Neural cell (in vitro differentiated cells): ENCODE measurements around the gene NFYC. TPM values are rescaled to one million over a fixed set of nuclear protein-coding genes. Genes with fewer than 3 reads are reported as not detected.

ENCODE experiments used
- H2AFZ ChIP-seq: fragments of 200-600, 300-800 bp; sonication (generic), shearing (Covaris generic); 2 replicates; pipeline ENCODE4 v1.6.0; 2014; ENCODE audit warnings: low read depth, mild to moderate bottlenecking, antibody characterized with exemption, low read length, moderate library complexity
- H3F3A ChIP-seq: fragments of 200-600 bp; shearing (Covaris generic); 2 replicates; pipeline ENCODE4 v1.6.1; 2016; ENCODE audit warnings: mild to moderate bottlenecking, moderate library complexity, mixed read lengths, antibody characterized with exemption, low read length; ENCODE audit not compliant: insufficient read depth, poor library complexity, severe bottlenecking
- H3K27ac ChIP-seq: fragments of 200-600, 300-800 bp; sonication (generic), shearing (Covaris generic); 2 replicates; pipeline ENCODE4 v1.5.1; 2014; ENCODE audit warnings: mild to moderate bottlenecking, low read length, moderate library complexity
- H3K27me3 ChIP-seq: fragments of 300-800, 200-600 bp; sonication (generic), shearing (Covaris generic); 2 replicates; pipeline ENCODE4 v1.6.0; 2014; ENCODE audit warnings: mild to moderate bottlenecking, low read depth, low read length, moderate library complexity; ENCODE audit not compliant: insufficient read depth
- H3K36me3 ChIP-seq: fragments of 300-800, 200-600 bp; sonication (generic), shearing (Covaris generic); 2 replicates; pipeline ENCODE4 v1.5.1; 2014; ENCODE audit warnings: mild to moderate bottlenecking, antibody characterized with exemption, low read length, moderate library complexity; ENCODE audit not compliant: insufficient read depth
- H3K4me2 ChIP-seq: fragments of 300-800, 200-600 bp; sonication (generic), shearing (Covaris generic); 2 replicates; pipeline ENCODE4 v1.6.0; 2014; ENCODE audit warnings: mild to moderate bottlenecking, low read length
- H3K4me3 ChIP-seq: fragments of 300-800, 200-600 bp; sonication (generic), shearing (Covaris generic); 2 replicates; pipeline ENCODE4 v1.5.1; 2014; ENCODE audit warnings: mild to moderate bottlenecking, low read length, moderate library complexity
- H3K79me2 ChIP-seq: fragments of 200-600 bp; shearing (Covaris generic); replicated peaks from 2 replicates; pipeline ENCODE4 v1.6.0; 2014; ENCODE audit warnings: mild to moderate bottlenecking, low read length, moderate library complexity; ENCODE audit not compliant: insufficient read depth
- H3K9ac ChIP-seq: fragments of 300-800, 200-600 bp; sonication (generic), shearing (Covaris generic); 2 replicates; pipeline ENCODE4 v1.6.1; 2016; ENCODE audit warnings: mild to moderate bottlenecking, low read length, mixed read lengths
- H3K9me2 ChIP-seq: fragments of 200-600 bp; shearing (Covaris generic); 2 replicates; pipeline ENCODE4 v1.6.1; 2016; ENCODE audit warnings: mild to moderate bottlenecking, low read length, mixed read lengths; ENCODE audit not compliant: insufficient read depth
- H3K9me3 ChIP-seq: fragments of 200-600, 300-800 bp; sonication (generic), shearing (Covaris generic); 2 replicates; pipeline ENCODE4 v1.6.1; 2016; ENCODE audit warnings: mild to moderate bottlenecking, mixed run types, low read length, moderate library complexity, mixed read lengths
- H4K20me1 ChIP-seq: fragments of 200-600 bp; shearing (Covaris generic); 2 replicates; pipeline ENCODE4 v1.6.1; 2016; ENCODE audit warnings: mild to moderate bottlenecking, mixed run types; ENCODE audit not compliant: insufficient read depth
- CTCF ChIP-seq: fragments of 450-650 bp; IDR thresholded peaks from 2 replicates; pipeline ENCODE4 v1.5.1; 2014; ENCODE audit warnings: antibody characterized with exemption, mild to moderate bottlenecking, moderate library complexity; ENCODE audit not compliant: poor library complexity, severe bottlenecking
- EP300 ChIP-seq: fragments of 450-650 bp; conservative IDR thresholded peaks from 2 replicates; pipeline ENCODE4 v1.6.1; 2014; ENCODE audit warnings: antibody characterized with exemption, mild to moderate bottlenecking, moderate library complexity; ENCODE audit not compliant: poor library complexity, severe bottlenecking
- EZH2 ChIP-seq: fragments of 200-600, 300-800 bp; shearing (Covaris generic), sonication (generic); IDR thresholded peaks from 2 replicates; pipeline ENCODE4 v1.6.1; 2014; ENCODE audit warnings: antibody characterized with exemption, low read length, borderline replicate concordance, mild to moderate bottlenecking; ENCODE audit not compliant: insufficient read depth, poor library complexity, severe bottlenecking
- MXI1 ChIP-seq: fragments of 450-650 bp; conservative IDR thresholded peaks from 2 replicates; pipeline ENCODE4 v1.6.1; 2014; ENCODE audit warnings: antibody characterized with exemption, mild to moderate bottlenecking; ENCODE audit not compliant: poor library complexity, severe bottlenecking
- POLR2AphosphoS5 ChIP-seq: IDR thresholded peaks from 2 replicates; pipeline ENCODE4 v1.6.1; 2012
- RAD21 ChIP-seq: fragments of 450-650 bp; conservative IDR thresholded peaks from 2 replicates; pipeline ENCODE4 v1.6.1; 2014; ENCODE audit warnings: antibody characterized with exemption, mild to moderate bottlenecking, moderate library complexity
- REST ChIP-seq: IDR thresholded peaks from 2 replicates; pipeline ENCODE4 v1.6.1; 2012; ENCODE audit warnings: borderline replicate concordance
- SMC3 ChIP-seq: fragments of 450-650 bp; conservative IDR thresholded peaks from 2 replicates; pipeline ENCODE4 v1.6.1; 2014; ENCODE audit warnings: antibody characterized with exemption, mild to moderate bottlenecking, moderate library complexity; ENCODE audit not compliant: poor library complexity
- TAF1 ChIP-seq: IDR thresholded peaks from 2 replicates; pipeline ENCODE4 v1.6.1; 2012; ENCODE audit warnings: low read depth
- polyA plus RNA-seq: library from polyadenylated mRNA; depleted of rRNA; stranded (reverse); fragments of >200 nt; gene quantifications from 2 replicates; pipeline ENCODE4 v1.2.3, GENCODE V29; 2014

Gene NFYC
- polyA plus RNA-seq, 1 donor from 2014 or later, result 66.0 TPM

GRCh38 chr1:40784141-40784770, 92.8 kb downstream of the NFYC start:
- TF ChIP-seq CTCF, result no peak
- no peak for TF ChIP-seq RAD21
- no peak for TF ChIP-seq EP300
- no peak for TF ChIP-seq EZH2
- no peak for TF ChIP-seq POLR2AphosphoS5
- TF ChIP-seq MXI1, result no peak
- no peak for TF ChIP-seq REST
- no peak for TF ChIP-seq SMC3
- no peak for TF ChIP-seq TAF1
- Histone ChIP-seq H2AFZ (no peak overlapping the region), H3K9me2 (no peaks in the 10 kb centered on the region), H3K9ac (no peak overlapping the region), H3K27ac (no peak overlapping the region), H3K36me3 (no peaks in the 10 kb centered on the region), H3F3A (no peaks in the 10 kb centered on the region), H3K4me2 (no peak overlapping the region), H3K27me3 (peaks cover 24% of the 10 kb centered on the region), H3K4me3 (no peak overlapping the region), H3K9me3 (no peaks in the 10 kb centered on the region), H3K79me2 (no peaks in the 10 kb centered on the region), H4K20me1 (no peaks in the 10 kb centered on the region)

- H3K9ac ChIP-seq, result no peak overlapping the region
- H4K20me1 ChIP-seq, result no peaks in the 10 kb centered on the region
- H3K9me2 ChIP-seq, result no peaks in the 10 kb centered on the region
- H3K79me2 ChIP-seq, result no peaks in the 10 kb centered on the region
- H3K9me3 ChIP-seq, result no peaks in the 10 kb centered on the region
- peaks cover 24% of the 10 kb centered on the region for H3K27me3 ChIP-seq
- H3F3A ChIP-seq, result no peaks in the 10 kb centered on the region
- no peak overlapping the region for H3K27ac ChIP-seq
- TF ChIP-seq TAF1 (no peak), CTCF (no peak), EZH2 (no peak), EP300 (no peak), SMC3 (no peak), REST (no peak), MXI1 (no peak), POLR2AphosphoS5 (no peak), RAD21 (no peak)
- no peak overlapping the region for H3K4me3 ChIP-seq
- H3K4me2 ChIP-seq, result no peak overlapping the region
- H2AFZ ChIP-seq, result no peak overlapping the region
- H3K36me3 ChIP-seq, result no peaks in the 10 kb centered on the region
Observed at GRCh38 chr1:40784771-40785151, 93.3 kb downstream of the NFYC start.
